Kidney glomerular epithelial cell (primary cell): ENCODE results near the gene GOLGA6L4.
"Not testable (repeated sequence)": the region's sequence is repeated elsewhere in the genome, so short reads cannot be mapped to it uniquely, and the experiment has no call there.

ENCODE experiments used
- DNase-seq: peaks from one replicate; lab custom pipeline; 2025; lab: John Stamatoyannopoulos, UW

Gene GOLGA6L4, protein sequence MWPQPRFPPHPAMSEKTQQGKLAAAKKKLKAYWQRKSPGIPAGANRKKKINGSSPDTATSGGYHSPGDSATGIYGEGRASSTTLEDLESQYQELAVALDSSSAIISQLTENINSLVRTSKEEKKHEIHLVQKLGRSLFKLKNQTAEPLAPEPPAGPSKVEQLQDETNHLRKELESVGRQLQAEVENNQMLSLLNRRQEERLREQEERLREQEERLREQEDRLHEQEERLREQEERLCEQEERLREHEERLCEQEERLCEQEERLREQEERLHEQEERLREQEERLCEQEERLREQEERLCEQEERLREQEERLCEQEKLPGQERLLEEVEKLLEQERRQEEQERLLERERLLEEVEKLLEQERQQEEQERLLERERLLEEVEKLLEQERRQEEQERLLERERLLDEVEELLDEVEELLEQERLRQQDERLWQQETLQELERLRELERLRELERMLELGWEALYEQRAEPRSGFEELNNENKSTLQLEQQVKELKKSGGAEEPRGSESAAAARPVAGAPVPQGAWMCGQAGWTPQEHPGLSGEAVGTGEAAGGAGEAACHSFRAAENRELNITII

DNA sequence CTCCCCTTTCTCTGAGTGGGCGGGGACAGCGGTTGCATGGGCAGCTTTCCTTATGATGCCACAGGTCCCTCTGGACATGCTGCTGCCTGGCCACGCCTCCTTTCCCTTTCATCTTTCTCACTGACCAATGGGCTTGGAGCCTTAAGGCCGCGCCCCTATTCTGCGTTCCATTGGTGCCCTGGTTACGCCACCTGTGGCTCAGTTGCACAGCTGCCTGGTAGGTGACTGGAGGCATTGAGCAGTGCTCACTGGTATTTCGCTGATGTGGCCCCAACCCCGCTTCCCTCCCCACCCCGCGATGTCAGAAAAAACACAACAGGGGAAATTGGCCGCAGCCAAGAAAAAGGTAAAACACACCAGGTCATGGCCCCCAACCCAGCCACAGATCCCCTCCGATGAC lies at the start of gene GOLGA6L4:
TSS of gene GOLGA6L4 (plus strand) at position 201 of the 400 bp plus-strand sequence. CDS start at position 263, 62 bp downstream.
- not testable (repeated sequence) for DNase-seq

DNA sequence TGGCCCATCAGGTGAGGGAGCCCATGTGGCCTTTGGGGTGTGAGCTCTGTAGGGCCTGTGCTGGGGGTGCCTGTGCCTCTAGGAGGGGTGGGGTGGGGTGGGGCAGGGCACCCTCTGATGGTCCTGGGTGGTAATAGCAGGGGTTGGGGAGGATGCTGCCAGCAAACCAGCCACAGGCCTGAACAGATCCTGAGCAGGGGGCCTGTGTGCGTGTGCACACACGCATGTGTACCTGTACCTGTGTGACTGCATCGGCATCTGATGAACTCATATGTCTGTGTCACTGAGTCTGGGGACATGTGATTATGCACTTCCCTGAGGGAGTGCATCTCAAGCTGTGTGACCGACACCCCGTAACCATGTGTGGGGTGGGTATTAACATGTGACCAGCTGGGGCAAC lies 42.6 kb upstream of the GOLGA6L4 start:
- DNase-seq, result not testable (repeated sequence)

DNA sequence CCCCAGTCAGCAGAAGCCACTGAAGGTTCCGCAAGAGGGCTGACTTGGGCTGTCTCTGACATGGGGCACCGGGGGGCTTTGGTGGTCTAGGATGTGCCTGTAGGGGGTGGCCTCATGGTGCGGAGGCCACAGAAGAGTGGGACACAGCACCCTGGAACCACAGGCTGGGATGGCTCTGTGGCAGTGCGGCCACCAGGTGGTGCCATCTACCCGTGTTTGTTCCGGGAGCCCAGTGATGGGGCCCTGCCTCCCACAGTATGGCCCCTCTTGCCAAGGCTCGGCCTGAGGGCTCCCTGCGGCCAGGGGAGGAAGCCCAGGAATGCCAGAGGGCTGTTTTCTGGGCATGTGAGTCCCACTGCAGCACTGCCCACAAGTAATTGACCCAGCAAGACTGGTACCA lies 40.0 kb upstream of the GOLGA6L4 start:
- not testable (repeated sequence) for DNase-seq

DNA sequence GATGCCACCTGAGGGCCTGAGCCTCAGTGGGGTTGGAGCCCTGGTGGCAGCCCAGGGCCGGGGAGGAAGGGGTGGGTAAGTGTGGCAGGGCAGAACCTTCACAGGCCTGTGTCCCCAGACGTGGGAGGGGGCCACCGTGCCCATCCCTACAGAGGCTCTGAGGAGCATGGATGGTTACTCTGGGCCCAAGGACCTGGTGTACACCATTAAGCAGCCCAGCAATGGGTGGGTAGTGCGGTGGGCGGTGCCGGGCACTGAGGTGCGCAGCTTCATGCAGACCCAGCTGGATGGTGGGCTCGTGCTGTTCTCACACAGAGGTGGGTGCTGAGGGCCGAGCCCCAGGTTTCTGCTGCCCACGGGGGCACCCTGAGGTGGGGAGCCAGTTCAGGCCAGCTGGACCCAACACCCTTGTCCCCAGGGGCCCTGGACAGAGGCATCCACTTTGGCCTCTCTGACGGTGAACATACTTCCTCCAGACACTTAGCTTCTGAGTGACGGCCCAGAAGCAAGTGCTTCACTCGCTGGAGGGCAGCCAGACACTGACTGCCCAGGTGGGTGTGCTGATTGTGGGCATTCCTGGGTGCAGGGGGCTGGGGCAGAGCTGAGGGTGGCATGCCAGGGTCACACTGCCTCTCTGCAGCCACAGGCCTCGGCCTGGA lies 38.9 kb upstream of the GOLGA6L4 start:
- not testable (repeated sequence) for DNase-seq

DNA sequence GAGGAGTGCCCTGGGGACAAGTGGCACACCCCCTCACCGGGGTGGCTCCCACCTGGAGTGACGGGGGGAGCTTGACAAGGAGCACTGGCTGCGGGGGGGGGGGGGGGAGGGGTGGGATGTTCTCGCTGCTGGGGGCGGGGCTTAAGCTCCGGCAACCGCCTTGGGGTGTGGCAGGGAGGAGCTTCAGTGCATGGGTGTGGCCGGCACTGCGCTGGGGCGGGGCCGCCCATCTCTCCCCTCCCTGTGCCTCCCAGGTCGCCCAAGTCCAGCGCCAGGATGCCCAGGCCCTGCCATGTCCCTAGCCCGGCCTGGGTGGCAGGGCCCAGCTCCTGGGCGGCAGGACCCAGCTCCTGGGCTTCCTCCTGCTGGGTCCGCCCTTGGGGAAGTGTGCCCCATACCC lies 35.7 kb upstream of the GOLGA6L4 start:
- DNase-seq, result not testable (repeated sequence)

DNA sequence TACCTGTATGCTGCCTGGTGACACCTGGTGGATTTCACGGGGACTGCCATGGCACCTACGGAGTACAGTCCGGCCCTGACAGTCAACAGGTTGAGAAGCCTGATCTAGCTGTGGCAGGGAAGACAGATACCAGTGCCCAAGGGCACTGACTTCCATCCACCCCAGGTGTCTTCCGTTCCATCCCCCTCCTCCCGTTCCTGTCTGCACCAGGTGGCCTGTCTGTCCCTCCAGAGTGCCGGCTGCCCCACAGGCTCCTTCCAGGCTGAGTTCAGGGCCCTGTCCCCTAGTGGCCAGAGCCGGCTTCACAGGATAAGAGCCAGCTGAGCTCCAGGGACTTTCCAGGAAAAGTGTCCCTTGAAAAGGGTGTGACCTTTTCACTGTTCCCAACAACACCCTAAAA lies 10.9 kb downstream of the GOLGA6L4 start:
- DNase-seq, result not testable (repeated sequence)
